Skin epidermis (tissue), 12 donors: ENCODE results near the gene RFC5.
A peak's percentile ranks its signal among the peaks of the same experiment; 100 is the strongest.
"Not testable (repeated sequence)": the region's sequence is repeated elsewhere in the genome, so short reads cannot be mapped to it uniquely, and the experiment has no call there.

Experiments
- H3K27ac ChIP-seq, 21 experiments: fragments of 200-600 bp; sonication (generic) in 11 of 21; one replicate each; pipeline ENCODE4 v1.5.0; 2020; ENCODE audit warnings: mild to moderate bottlenecking in 3 of 21, inconsistent platforms in 2 of 21, moderate library complexity in 2 of 21
- H3K4me3 ChIP-seq, 7 experiments: fragments of 200-600 bp; sonication (generic) in 2 of 7; one replicate each; pipeline ENCODE4 v1.5.0; 2020; ENCODE audit warnings: inconsistent platforms in 2 of 7, mild to moderate bottlenecking in 2 of 7, moderate library complexity in 1 of 7

The RFC5 gene

DNA sequence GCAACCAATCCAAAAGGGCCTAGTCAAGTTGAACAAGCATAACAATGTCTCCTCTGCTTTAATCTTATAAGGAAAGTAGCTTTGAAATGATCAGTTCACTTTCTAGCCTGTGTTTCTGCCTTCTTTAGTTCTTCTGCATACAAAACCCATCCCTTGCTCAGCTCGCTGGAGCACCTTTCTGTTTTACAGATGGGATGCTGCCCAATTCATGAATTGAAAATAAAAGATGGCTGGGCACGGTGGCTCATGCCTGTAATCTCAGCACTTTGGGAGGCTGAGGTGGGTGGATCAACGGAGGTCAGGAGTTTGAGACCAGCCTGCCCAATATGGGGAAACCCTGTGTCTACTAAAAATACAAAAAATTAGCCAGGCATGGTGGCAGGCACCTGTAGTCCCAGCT, 4.5 kb upstream of the RFC5 start:
- Histone ChIP-seq H3K4me3 (no peak overlapping the region), H3K27ac (no peak overlapping the region)

DNA sequence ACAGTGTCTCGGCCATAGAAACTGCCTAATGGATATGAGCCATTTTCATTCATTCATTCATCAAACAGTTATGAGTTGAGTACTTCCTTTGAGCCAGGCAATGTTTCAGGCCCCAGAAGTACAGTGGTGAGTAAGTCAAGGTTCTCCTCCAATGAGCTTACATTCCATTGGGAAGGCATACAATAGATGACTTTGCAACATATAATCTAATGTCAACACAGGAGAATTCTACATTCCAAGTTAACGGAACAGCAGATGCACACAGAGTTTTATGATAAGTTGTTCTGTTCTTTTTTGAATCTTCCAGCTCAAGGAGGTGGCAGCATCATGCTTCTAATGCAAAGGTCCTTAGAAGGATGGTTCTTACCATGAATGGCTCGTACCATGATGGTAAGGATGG, 3.2 kb upstream of the RFC5 start:
- no peak overlapping the region for H3K4me3 ChIP-seq
- H3K27ac ChIP-seq, result no peak overlapping the region

DNA sequence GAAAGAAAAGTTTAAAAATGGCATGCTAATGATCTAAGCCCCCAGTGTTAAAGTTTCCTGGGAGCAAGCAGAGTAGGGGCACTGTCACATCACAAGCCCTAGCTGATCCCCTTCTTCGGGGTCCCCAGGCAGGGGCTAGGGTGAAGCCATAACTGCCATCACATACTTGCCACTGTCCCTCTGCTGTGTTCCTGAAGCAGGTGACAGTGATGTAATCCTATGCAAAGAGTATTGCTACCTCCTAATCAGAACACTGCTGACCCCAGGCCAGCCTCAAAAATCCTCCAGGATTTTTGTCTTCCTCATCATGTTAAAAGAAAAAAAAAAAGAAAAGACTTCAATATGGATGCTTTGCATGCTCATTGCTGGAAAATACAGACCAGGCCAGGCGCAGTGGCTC, 1.2 kb upstream of the RFC5 start:
- Histone ChIP-seq H3K4me3 (no peak overlapping the region), H3K27ac (no peak overlapping the region)

DNA sequence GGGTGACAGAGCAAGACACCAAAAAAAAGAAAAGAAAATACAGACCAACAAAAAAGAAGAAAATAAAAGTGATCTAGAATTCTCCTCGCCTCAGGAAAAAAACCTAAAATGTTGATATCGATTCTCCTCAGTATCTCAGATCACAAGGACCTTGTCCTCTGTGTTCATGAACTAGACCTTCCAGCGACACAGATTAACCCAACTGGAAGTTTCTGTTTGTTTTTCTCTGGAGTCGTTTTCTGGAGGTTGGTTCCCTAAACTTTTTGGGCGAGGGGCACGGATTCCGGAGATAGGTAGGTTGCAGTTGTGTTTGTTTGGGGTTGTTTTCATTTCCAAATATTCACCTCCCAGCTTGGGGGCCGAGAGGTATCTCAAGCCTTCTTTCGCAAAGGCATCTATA, 559 bp upstream of the RFC5 start:
- peak overlapping the region in 6 of 7 experiments; percentile 59 to 98 (median 78) for H3K4me3 ChIP-seq
- no peak overlapping the region for H3K27ac ChIP-seq

DNA sequence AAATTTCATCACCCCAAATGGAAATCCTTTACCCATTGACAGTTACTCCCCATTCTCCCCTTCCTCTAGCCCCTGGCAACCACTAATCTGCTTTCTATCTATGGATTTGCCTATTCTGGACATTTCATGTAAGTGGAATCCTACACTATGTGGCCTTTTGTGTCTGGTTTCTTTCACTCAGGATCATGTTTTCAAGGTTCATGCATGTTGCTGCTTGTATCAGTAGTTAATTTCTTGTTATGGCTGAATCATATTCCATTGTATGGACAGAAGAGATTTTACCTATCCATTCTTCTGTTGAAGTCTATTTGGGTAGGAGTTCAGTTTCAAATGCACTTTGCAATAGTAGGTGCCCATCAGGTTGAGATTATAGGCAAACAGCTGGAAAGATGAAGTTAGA, 1.4 kb downstream of the RFC5 start:
- H3K27ac ChIP-seq, result peak overlapping the region in 1 of 21 experiments; percentile 72
- H3K4me3 ChIP-seq, result no peak overlapping the region

DNA sequence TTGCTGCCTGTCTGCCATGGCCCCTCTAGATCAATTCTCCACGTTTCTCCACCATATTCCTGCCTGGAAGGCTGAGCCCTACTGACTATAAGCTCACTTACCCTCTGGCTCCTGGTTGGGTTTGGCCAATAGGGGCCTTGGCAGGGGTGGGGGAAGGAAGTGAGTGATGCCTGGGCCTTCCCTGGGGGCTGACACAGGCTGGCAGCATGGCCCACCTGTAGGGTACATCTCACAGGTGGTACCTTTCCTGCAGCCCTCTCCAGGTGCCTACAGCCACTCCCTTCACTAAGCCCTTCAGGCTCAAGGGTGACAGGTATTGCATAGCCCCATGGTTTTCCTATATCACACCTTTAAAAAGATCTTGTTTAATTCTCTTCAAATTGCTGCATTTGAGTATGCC, 3.5 kb downstream of the RFC5 start:
- no peak overlapping the region for H3K4me3 ChIP-seq
- no peak overlapping the region for H3K27ac ChIP-seq

DNA sequence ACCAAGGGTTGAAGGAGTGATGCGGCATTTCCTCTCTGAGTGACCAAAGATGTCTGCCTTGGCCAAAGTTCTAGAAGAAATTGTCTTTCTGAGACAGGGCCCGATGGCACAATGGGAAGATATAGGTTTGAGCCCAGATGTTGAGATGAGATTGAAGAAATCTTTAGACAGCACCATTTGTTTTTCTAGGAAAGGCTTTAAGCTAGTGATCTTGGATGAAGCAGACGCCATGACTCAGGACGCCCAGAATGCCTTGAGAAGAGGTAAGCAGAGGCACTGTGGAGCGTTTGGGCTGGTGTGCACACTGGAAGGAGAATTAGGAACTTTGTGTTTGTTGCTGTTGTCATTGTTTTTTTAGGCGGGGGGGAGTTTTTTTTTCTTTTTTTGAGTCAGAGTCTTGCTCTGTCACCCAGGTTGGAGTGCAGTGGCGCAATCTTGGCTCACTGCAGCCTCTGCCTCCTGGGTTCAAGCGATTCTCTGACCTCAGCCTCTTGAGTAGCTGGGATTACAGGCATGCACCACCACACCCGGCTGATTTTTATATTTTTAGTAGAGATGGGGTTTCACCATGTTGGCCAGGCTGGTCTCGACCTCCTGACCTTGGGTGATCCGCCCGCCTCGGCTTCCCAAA, 5.7 kb downstream of the RFC5 start:
- not testable (repeated sequence) for H3K4me3 ChIP-seq, H3K27ac ChIP-seq

DNA sequence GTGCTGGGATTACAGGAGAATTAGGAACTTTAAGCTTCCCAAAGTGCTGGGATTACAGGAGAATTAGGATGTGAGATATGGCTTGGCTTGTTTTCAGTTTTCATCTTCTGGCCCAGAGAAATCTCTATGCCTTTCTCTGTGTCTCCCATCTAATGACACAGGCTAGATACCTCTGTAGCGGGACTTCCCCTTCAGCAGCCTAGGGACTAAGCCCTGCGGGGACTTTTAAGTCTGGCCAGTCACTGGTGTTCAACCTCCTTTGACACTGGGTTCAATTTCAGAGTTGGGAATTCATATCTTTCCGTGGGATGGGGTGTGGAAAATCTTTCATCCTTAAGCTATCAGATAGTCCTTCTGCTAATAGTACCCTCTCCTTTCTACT, 6.2 kb downstream of the RFC5 start:
- H3K4me3 ChIP-seq, result no peak overlapping the region

DNA sequence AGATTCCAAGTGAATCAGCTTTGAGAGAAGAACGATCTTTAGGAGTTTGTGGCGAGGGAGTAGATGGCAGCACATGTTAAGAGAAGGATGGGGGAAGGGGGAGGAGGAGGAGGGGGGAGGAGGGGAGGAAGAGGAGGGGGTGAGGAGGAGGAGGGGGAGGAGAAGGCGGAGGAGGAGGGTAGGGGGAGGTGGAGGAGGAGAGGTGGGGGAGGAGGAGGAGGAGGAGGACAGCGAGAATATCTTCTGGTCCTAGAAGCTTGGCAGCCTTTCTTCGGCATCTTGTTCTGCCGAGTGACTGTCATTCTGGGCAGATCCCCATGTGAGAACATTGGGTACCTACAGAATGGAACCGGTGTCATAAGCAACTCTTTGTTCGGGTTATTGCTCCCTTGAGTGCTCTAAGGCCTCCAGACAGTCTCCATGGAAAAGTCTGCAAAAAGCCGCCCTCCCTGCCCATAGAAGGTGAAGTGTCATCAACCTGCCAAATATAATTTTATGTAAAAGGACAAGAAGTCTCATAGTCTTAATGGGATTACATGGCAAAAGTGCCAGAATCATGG, 6.9 kb downstream of the RFC5 start:
- Histone ChIP-seq H3K4me3 (no peak overlapping the region), H3K27ac (no peak overlapping the region)

More for the DNA sequence above, 6.2 kb downstream of the RFC5 start:
- no peak overlapping the region for H3K27ac ChIP-seq

DNA sequence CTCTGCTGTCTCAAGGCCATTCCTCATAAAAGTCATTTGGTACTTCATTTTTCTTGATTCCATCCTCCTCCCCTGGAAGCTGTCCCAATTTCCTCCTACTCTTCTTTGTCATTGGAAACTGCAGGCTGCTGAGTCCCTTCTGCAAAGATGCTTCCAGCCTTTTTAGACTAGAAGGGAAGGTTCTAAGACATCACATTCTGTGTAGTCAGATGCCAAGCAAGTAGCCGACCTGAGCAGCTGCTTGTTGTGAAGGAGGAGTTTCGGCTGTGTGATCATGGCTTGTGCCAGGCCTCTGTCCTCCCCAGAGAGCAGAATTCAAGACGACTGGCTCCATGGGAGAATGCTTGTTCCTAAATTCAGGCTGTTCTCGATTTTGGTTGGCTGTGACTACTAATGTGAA, 8.7 kb downstream of the RFC5 start:
- no peak overlapping the region for H3K27ac ChIP-seq
- H3K4me3 ChIP-seq, result no peak overlapping the region

DNA sequence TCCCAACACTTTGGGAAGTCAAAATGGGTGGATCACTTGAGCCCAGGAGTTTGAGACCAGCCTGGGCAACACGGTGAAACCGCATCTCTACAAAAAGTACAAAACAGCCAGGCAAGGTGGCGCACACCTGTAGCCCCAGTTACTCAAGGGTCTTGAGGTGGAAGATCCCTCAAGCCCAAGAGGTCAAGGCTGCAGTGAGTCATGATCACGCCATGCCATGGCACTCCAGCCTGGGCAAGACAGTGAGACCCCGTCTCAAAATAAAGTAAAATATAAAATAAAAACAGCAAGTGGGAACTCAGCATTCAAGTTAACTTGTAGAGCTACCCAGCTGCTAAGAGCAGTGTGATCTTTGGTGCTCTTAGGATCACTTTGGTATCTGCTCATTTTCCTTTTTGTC, 12.7 kb downstream of the RFC5 start:
- no peak overlapping the region for H3K4me3 ChIP-seq
- H3K27ac ChIP-seq, result no peak overlapping the region

DNA sequence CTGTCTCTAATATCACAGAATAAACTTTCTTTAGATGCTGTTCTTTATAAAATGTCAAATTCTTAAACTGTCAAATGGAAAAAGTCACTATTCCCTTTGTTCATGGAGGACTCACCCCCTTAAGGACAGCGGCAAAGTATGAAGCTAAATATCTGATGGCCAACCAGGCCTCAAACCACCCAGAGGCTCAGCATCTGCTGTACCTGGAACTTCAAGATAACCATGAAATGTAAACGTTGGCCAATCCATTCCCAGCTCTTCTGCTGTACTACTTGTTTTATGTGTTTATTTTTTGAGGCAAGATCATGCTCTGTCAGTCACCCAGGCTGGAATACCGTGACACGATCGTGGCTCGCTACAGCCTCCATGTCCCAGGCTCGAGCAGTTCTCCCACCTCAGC, 15.7 kb downstream of the RFC5 start:
- Histone ChIP-seq H3K27ac (no peak overlapping the region), H3K4me3 (no peak overlapping the region)

DNA sequence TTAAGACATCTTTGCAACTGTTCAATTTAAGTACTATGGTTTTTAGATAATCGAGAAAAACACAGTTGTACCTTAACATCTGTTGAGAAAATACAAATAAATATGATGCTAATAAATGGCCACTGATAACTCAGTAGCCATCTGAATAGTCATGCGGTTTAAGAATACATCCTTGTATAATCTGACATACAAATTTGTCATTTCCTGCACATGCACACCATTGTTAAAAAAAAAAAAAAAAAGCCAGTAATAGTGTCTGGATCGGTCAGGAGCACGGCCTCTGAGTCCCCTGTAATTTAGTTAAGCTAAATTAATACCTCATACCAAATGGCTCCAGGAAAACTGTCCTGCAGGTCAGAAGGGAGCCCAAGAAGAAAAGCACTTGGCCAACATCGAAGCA, 16.8 kb downstream of the RFC5 start:
- H3K27ac ChIP-seq, result peak overlapping the region in 3 of 21 experiments; percentile 11 to 27 (median 21)
- no peak overlapping the region for H3K4me3 ChIP-seq

DNA sequence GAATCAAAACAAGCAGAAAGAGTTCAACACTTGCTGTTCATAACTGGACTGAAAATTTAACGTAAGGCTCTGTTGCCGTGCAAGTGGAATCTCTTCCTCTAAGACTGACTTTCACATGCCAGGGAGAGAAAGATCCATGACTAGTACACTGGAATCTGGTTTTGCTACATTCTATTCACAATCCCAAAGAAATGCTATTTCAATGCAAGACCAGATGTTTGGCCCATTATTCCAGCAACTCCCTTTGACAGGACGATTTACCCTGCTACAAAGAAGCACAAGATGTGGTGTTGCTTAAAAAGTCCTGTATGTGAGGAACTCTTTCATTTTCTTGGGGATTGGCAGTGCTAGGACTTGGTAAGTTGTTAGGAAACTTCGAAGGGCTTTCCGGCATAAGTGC, 17.4 kb downstream of the RFC5 start:
- peak overlapping the region in 6 of 21 experiments; percentile 11 to 51 (median 32) for H3K27ac ChIP-seq

DNA sequence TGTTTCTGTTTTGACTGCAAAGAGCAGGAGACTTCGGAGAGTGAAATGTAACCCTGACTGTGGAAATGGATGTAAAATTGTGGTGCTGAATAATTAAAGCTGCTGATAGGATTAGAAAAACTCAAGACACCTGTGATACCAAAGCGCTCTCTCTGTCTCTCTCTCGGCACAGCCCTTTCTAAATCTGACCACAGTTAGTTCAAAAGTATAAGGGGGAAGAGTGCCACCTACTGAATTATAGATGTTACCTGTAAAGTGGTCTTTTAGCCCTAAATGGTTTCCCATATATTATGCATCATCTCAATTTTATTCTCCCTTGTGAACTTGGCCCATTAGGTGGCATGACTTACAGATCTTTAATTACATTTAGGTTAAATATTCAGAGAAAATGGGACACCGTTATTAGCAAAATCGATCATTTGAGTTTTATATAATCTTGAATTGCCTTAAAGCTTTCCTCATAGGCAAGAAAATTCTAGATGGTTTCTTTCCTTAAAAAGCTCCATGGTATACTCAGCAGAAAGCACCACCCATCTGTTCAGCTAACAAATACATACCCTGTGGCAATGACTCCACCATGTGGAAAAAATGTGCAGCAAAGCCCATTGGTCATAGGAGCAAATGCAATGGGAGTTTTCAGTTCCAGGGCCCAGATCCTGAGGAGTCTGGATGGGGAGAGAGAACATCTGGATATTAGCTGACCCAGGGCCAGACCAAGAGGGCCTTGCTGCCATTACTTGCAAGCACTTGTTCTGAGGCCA, 18.1 kb downstream of the RFC5 start:
- H3K4me3 ChIP-seq, result no peak overlapping the region
- peak overlapping the region in 3 of 21 experiments; percentile 37 to 51 (median 38) for H3K27ac ChIP-seq

More for the DNA sequence above, 17.4 kb downstream of the RFC5 start:
- no peak overlapping the region for H3K4me3 ChIP-seq

DNA sequence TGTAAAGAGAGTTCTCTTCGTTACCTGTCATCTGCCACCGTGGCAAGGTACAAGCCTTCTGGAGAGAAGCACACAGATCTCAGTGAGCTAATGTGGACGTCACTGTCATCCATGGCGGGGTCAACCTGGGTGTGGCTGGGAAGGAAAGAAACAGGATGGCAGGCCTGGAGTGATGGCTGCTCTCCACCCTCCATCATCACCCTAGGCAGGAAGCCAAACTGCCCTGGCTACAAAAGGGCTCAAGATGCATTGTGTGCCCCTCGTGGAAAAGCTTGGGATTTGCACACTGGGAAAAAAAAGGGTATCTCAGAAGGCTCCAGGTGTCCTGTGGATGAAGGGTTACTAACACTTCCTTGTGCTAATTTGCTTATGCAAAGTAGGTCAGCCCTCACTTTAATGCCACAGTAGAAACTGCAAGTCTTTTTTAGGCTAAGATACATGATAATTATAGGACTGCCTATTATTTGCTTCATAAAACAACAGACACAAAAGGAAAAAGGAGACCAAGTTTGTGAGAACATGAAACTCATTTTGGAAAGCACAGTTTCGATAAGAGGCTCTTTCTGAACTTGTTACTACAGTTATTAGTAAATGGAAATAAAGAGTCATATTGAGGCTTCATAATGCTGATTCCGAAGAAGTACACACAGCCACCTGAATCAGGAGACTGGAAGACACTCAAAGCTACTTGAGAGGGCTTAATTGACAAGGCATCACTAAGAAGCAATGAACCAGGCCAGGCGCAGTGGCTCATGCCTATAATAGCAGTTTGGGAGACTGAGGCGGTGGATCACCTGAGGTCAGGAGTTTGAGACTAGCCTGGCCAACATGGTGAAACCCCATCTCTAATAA, 18.9 kb downstream of the RFC5 start:
- Histone ChIP-seq H3K27ac (no peak overlapping the region), H3K4me3 (no peak overlapping the region)

DNA sequence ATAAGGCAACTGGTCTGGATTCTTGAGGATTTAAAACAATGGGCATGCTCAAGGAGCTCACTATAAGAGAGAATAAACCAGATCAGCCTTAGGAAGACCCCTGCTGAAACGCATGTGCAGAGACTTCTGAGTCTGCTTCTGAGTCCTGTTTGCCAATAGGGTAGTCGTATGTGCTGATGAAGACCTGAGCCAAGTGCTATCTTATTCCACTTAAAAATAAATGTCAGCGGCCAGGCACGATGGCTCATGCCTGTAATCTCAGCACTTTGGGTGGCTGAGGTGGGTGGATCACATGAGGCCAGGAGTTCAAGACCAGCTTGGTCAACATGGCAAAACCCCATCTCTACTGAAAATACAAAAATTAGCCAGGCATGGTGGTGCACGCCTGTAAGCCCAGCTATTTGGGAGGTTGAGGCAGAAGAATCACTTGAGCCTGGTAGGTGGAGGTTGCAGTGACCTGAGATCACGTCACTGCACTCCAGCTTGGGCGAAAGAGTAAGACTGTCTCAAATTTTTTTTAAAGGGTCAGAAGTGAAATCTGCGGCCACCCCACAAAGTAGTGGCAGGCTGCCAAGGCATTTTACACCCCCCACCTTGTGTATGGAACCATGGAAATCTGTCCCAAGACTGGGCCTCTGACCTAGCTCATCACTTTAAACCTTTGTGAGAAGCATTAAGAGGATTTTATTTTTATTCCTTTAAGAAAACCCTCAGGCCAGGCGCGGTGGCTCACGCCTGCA, 20.3 kb downstream of the RFC5 start:
- Histone ChIP-seq H3K4me3 (no peak overlapping the region), H3K27ac (no peak overlapping the region)

DNA sequence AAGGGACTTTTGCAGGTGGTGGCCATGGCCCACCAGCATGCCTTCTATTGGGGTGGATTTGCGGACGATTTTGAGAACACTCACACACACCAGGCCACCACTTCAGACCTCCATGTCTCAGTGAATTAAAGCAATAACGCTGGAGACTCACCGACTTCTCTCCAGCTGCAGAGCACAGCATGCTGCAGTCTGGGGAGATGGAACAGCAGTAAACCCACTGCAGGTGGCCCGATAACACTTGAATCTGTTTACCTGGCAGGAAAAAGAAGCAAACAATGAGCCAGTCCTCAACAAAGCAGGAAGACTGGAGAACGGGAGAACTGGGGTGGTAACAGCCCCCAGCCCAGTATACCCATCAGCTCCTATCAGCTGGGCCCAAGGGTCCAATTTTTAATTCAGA, 21.6 kb downstream of the RFC5 start:
- Histone ChIP-seq H3K27ac (no peak overlapping the region), H3K4me3 (no peak overlapping the region)

DNA sequence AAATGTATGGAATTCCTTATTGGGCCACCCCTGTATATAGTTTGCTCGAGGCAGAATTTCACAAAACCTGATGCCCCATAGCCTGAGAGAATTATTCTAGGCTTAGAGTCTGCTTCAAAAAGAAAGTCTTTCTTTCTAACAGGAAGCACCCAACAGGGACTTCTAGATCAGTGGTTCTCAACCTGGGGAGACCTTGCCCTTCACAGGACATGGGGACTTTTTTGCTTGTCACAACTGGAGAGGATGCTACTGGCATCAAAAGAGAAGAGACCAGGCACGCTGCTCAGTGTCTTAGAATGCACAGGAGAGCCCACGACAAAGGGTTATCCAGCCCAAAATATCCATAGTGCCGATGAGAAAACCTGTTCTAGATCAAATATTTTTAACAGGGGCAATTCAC, 25.6 kb downstream of the RFC5 start:
- Histone ChIP-seq H3K4me3 (no peak overlapping the region), H3K27ac (no peak overlapping the region)

DNA sequence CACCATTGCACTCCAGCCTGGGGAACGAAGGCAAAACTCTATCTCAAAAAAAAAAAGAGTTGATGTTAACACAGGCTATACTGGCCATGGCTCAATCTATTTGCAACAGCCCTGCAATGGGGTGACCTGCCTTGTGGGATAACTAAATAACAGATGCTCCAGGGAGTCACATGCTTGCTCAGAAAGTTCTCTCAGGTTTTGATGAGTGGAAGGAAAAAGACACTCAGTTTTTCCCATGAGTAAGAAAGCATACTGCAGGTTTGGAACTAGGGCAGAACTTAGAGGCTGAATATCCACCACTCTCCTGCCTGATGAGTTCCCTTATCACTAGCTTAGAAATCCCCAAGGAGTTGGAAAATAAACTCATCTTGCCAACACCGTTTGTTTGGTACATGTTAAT, 27.6 kb downstream of the RFC5 start:
- Histone ChIP-seq H3K27ac (no peak overlapping the region), H3K4me3 (no peak overlapping the region)
